Astrocyte (in vitro differentiated cells and primary cell): ENCODE results near the gene CIROP.

ENCODE experiments used
- EZH2 ChIP-seq: IDR thresholded peaks from 2 replicates; pipeline ENCODE4 v1.6.1; 2012; ENCODE audit warnings: mild to moderate bottlenecking, low read length, inconsistent platforms; ENCODE audit not compliant: insufficient read depth
- TF ChIP-seq, protein P1 (sequence below): IDR thresholded peaks from 2 replicates; pipeline ENCODE4 v1.5.1; 2011; ENCODE audit warnings: low read depth, mild to moderate bottlenecking, inconsistent platforms, low read length, moderate library complexity; ENCODE audit not compliant: insufficient read depth

DNA sequence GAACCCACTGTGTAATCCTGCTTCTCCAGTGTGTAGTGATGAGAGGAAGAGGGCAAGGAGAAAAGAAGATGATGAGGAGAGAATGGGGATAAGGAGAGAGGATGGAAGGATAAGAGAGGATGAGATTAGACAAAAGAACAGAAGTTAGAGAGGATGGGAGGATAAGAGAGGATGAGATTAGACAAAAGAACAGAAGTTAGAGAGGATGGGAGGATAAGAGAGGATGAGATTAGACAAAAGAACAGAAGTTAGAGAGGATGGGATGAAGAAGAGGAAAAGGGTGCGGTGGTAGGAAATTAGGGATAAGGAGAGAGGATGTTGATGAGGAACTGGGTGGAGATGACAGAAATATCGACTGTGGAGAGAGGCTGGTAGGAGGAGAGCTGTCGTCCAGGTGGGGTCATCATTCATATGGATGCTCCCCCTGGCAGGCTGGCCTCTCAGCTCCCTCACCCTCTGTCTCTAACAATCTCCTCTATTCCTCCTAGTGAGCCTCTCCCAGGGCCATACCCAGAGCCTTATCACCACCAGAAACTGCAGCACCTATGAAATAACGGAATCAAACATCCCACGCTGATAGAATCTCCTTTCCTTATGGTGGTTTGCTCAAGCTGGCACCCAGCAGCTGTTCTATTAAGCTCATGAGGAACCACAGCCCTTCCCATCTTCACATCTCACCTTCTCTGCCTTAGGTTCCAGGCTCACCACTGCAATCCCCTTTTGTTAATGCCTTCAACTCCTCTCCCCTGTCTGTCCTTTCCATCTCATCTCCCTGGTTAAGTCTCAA lies 6.0 kb upstream of the CIROP start:
- TF ChIP-seq, protein P1, sequence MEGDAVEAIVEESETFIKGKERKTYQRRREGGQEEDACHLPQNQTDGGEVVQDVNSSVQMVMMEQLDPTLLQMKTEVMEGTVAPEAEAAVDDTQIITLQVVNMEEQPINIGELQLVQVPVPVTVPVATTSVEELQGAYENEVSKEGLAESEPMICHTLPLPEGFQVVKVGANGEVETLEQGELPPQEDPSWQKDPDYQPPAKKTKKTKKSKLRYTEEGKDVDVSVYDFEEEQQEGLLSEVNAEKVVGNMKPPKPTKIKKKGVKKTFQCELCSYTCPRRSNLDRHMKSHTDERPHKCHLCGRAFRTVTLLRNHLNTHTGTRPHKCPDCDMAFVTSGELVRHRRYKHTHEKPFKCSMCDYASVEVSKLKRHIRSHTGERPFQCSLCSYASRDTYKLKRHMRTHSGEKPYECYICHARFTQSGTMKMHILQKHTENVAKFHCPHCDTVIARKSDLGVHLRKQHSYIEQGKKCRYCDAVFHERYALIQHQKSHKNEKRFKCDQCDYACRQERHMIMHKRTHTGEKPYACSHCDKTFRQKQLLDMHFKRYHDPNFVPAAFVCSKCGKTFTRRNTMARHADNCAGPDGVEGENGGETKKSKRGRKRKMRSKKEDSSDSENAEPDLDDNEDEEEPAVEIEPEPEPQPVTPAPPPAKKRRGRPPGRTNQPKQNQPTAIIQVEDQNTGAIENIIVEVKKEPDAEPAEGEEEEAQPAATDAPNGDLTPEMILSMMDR, result no peak
- TF ChIP-seq EZH2, result no peak
